IPS-20b (cell line): Measurements from ENCODE around the gene LRRFIP2.

Experiments used
- H3K27ac ChIP-seq: one replicate; pipeline ENCODE4 v1.5.1; 2013; ENCODE audit warnings: low read length
- H3K27me3 ChIP-seq: 2 replicates; pipeline ENCODE4 v1.6.1; 2013; ENCODE audit warnings: mild to moderate bottlenecking, low read length, inconsistent platforms; ENCODE audit not compliant: insufficient read depth
- H3K36me3 ChIP-seq: 2 replicates; pipeline ENCODE4 v1.6.1; 2013; ENCODE audit warnings: low read depth, mild to moderate bottlenecking, inconsistent platforms, low read length, moderate library complexity; ENCODE audit not compliant: insufficient read depth
- H3K4me1 ChIP-seq: 2 replicates; pipeline ENCODE4 v1.6.1; 2013; ENCODE audit warnings: mild to moderate bottlenecking, control low read depth, inconsistent platforms, low read length, moderate library complexity; ENCODE audit not compliant: insufficient read depth
- H3K4me3 ChIP-seq: 2 replicates; pipeline ENCODE4 v1.5.1; 2013; ENCODE audit warnings: mild to moderate bottlenecking, low read length, inconsistent platforms
- H3K9ac ChIP-seq: 2 replicates; pipeline ENCODE4 v1.6.1; 2013; ENCODE audit warnings: low read depth, mild to moderate bottlenecking, inconsistent platforms, low read length, moderate library complexity
- H3K9me3 ChIP-seq: 2 replicates; pipeline ENCODE4 v1.6.1; 2013; ENCODE audit warnings: mild to moderate bottlenecking, low read depth, low read length, inconsistent platforms; ENCODE audit not compliant: insufficient read depth

Gene LRRFIP2

GRCh38 chr3:37107846-37108245 lies 66.5 kb downstream of the LRRFIP2 start:
- Histone ChIP-seq H3K4me1 (no peaks in the 10 kb centered on the region), H3K4me3 (no peak overlapping the region), H3K9me3 (no peaks in the 10 kb centered on the region), H3K27me3 (no peaks in the 10 kb centered on the region), H3K27ac (no peak overlapping the region), H3K36me3 (no peaks in the 10 kb centered on the region), H3K9ac (no peak overlapping the region)

GRCh38 chr3:37103103-37103808 lies 71.1 kb downstream of the LRRFIP2 start:
- no peak overlapping the region for H3K4me3 ChIP-seq
- H3K27ac ChIP-seq: no peak overlapping the region
- no peaks in the 10 kb centered on the region for H3K36me3 ChIP-seq
- H3K9me3 ChIP-seq: no peaks in the 10 kb centered on the region
- H3K4me1 ChIP-seq: no peaks in the 10 kb centered on the region
- no peak overlapping the region for H3K9ac ChIP-seq
- no peaks in the 10 kb centered on the region for H3K27me3 ChIP-seq

GRCh38 chr3:37100411-37100810 lies 74.0 kb downstream of the LRRFIP2 start:
- Histone ChIP-seq H3K9ac (no peak overlapping the region), H3K36me3 (no peaks in the 10 kb centered on the region), H3K4me3 (no peak overlapping the region), H3K4me1 (no peaks in the 10 kb centered on the region), H3K27me3 (no peaks in the 10 kb centered on the region), H3K27ac (no peak overlapping the region), H3K9me3 (no peaks in the 10 kb centered on the region)

- Histone ChIP-seq H3K36me3 (0 out of 2 replicates have a peak, but pooled peaks cover 3% of the 10 kb centered on the region), H3K27me3 (no peaks in the 10 kb centered on the region), H3K27ac (no peak overlapping the region), H3K9ac (no peak overlapping the region), H3K9me3 (no peaks in the 10 kb centered on the region), H3K4me3 (no peak overlapping the region), H3K4me1 (no peaks in the 10 kb centered on the region)
Observed at GRCh38 chr3:37099469-37099868, 74.9 kb downstream of the LRRFIP2 start.

- Histone ChIP-seq H3K4me1 (no peaks in the 10 kb centered on the region), H3K4me3 (no peak overlapping the region), H3K9ac (no peak overlapping the region), H3K9me3 (no peaks in the 10 kb centered on the region), H3K27ac (no peak overlapping the region), H3K27me3 (no peaks in the 10 kb centered on the region), H3K36me3 (0 out of 2 replicates have a peak, but pooled peaks cover 3% of the 10 kb centered on the region)
Observed at GRCh38 chr3:37098884-37099283, 75.5 kb downstream of the LRRFIP2 start.

- Histone ChIP-seq H3K27me3 (no peaks in the 10 kb centered on the region), H3K9ac (no peak overlapping the region), H3K9me3 (no peaks in the 10 kb centered on the region), H3K4me1 (no peaks in the 10 kb centered on the region), H3K27ac (no peak overlapping the region), H3K36me3 (0 out of 2 replicates have a peak, but pooled peaks cover 3% of the 10 kb centered on the region), H3K4me3 (no peak overlapping the region)
Observed at GRCh38 chr3:37097776-37098175, 76.6 kb downstream of the LRRFIP2 start.

GRCh38 chr3:37096975-37097374 lies 77.4 kb downstream of the LRRFIP2 start:
- H3K9me3 ChIP-seq: no peaks in the 10 kb centered on the region
- H3K9ac ChIP-seq: no peak overlapping the region
- no peak overlapping the region for H3K4me3 ChIP-seq
- H3K27me3 ChIP-seq: no peaks in the 10 kb centered on the region
- no peaks in the 10 kb centered on the region for H3K4me1 ChIP-seq
- no peak overlapping the region for H3K27ac ChIP-seq
- H3K36me3 ChIP-seq: 0 out of 2 replicates have a peak, but pooled peaks cover 3% of the 10 kb centered on the region

GRCh38 chr3:37096288-37096687 lies 78.1 kb downstream of the LRRFIP2 start:
- Histone ChIP-seq H3K27me3 (no peaks in the 10 kb centered on the region), H3K9me3 (no peaks in the 10 kb centered on the region), H3K4me1 (no peaks in the 10 kb centered on the region), H3K27ac (no peak overlapping the region), H3K4me3 (no peak overlapping the region), H3K9ac (no peak overlapping the region), H3K36me3 (0 out of 2 replicates have a peak, but pooled peaks cover 3% of the 10 kb centered on the region)

- Histone ChIP-seq H3K27me3 (no peaks in the 10 kb centered on the region), H3K27ac (no peak overlapping the region), H3K4me1 (no peaks in the 10 kb centered on the region), H3K4me3 (no peak overlapping the region), H3K36me3 (peaks cover 12% of the 10 kb centered on the region), H3K9me3 (no peaks in the 10 kb centered on the region), H3K9ac (no peak overlapping the region)
Observed at GRCh38 chr3:37094636-37095035, 79.7 kb downstream of the LRRFIP2 start.

- H3K27me3 ChIP-seq: no peaks in the 10 kb centered on the region
- peaks cover 15% of the 10 kb centered on the region for H3K36me3 ChIP-seq
- H3K9ac ChIP-seq: no peak overlapping the region
- no peaks in the 10 kb centered on the region for H3K9me3 ChIP-seq
- no peaks in the 10 kb centered on the region for H3K4me1 ChIP-seq
- no peak overlapping the region for H3K27ac ChIP-seq
- no peak overlapping the region for H3K4me3 ChIP-seq
Observed at GRCh38 chr3:37093481-37093880, 80.9 kb downstream of the LRRFIP2 start.

GRCh38 chr3:37092484-37092883 lies 81.9 kb downstream of the LRRFIP2 start:
- no peaks in the 10 kb centered on the region for H3K4me1 ChIP-seq
- no peak overlapping the region for H3K9ac ChIP-seq
- H3K4me3 ChIP-seq: no peak overlapping the region
- H3K27ac ChIP-seq: no peak overlapping the region
- H3K36me3 ChIP-seq: peaks cover 15% of the 10 kb centered on the region
- no peaks in the 10 kb centered on the region for H3K9me3 ChIP-seq
- H3K27me3 ChIP-seq: no peaks in the 10 kb centered on the region

GRCh38 chr3:37087870-37088269 lies 86.5 kb downstream of the LRRFIP2 start:
- no peak overlapping the region for H3K27ac ChIP-seq
- no peak overlapping the region for H3K9ac ChIP-seq
- no peaks in the 10 kb centered on the region for H3K27me3 ChIP-seq
- no peaks in the 10 kb centered on the region for H3K9me3 ChIP-seq
- no peaks in the 10 kb centered on the region for H3K4me1 ChIP-seq
- H3K4me3 ChIP-seq: no peak overlapping the region
- peaks cover 19% of the 10 kb centered on the region for H3K36me3 ChIP-seq
